ENCODE data around the gene KCNA1.

GRCh38 chr12:4956968-4957367 is 47.3 kb downstream of the KCNA1 start:
- no peak for TF ChIP-seq CTCF (IDR thresholded peaks at IDR 0.05)
- TF ChIP-seq POLR2A (IDR thresholded peaks at IDR 0.05), result no peak
